HG03571 (cell line): Measurements from ENCODE around the gene AGAP1.

Source experiments
- ATAC-seq: cut with Tn5 transposase; IDR thresholded peaks from one replicate; pipeline ENCODE4 v1.9.1; 2021; ENCODE audit not compliant: unreplicated experiment

Gene AGAP1

GRCh38 chr2:235833971-235834620 is 340.3 kb downstream of the AGAP1 start:
- no peak for ATAC-seq

- ATAC-seq: no peak
These were observed 340.9 kb downstream of the AGAP1 start for GRCh38 chr2:235834781-235835180.

GRCh38 chr2:235835810-235836209 is 342.0 kb downstream of the AGAP1 start:
- no peak for ATAC-seq

- ATAC-seq: no peak
These were observed 342.7 kb downstream of the AGAP1 start for GRCh38 chr2:235836491-235836911.

GRCh38 chr2:235839226-235839625 is 345.4 kb downstream of the AGAP1 start:
- ATAC-seq: no peak

- no peak for ATAC-seq
These were observed 346.1 kb downstream of the AGAP1 start for GRCh38 chr2:235839974-235840373.

GRCh38 chr2:235841863-235842262 is 348.0 kb downstream of the AGAP1 start:
- ATAC-seq: no peak

GRCh38 chr2:235842941-235843340 is 349.1 kb downstream of the AGAP1 start:
- no peak for ATAC-seq

- ATAC-seq: no peak
These were observed 349.9 kb downstream of the AGAP1 start for GRCh38 chr2:235843591-235844395.

- no peak for ATAC-seq
These were observed 350.7 kb downstream of the AGAP1 start for GRCh38 chr2:235844561-235844960.

GRCh38 chr2:235845245-235845644 is 351.4 kb downstream of the AGAP1 start:
- ATAC-seq: no peak

- no peak for ATAC-seq
These were observed 353.7 kb downstream of the AGAP1 start for GRCh38 chr2:235847576-235847975.

GRCh38 chr2:235848055-235848454 is 354.2 kb downstream of the AGAP1 start:
- no peak for ATAC-seq

- ATAC-seq: no peak
These were observed 355.1 kb downstream of the AGAP1 start for GRCh38 chr2:235848946-235849345.

GRCh38 chr2:235849489-235849888 is 355.6 kb downstream of the AGAP1 start:
- no peak for ATAC-seq

- no peak for ATAC-seq
These were observed 356.4 kb downstream of the AGAP1 start for GRCh38 chr2:235850289-235850688.

GRCh38 chr2:235850771-235851551 is 357.1 kb downstream of the AGAP1 start:
- ATAC-seq: no peak

- no peak for ATAC-seq
These were observed 358.1 kb downstream of the AGAP1 start for GRCh38 chr2:235851828-235852525.

- no peak for ATAC-seq
These were observed 358.7 kb downstream of the AGAP1 start for GRCh38 chr2:235852526-235852920.

- no peak for ATAC-seq
These were observed 360.4 kb downstream of the AGAP1 start for GRCh38 chr2:235854276-235854675.

- ATAC-seq: no peak
These were observed 361.2 kb downstream of the AGAP1 start for GRCh38 chr2:235855011-235855410.
